ENCODE measurements around the gene ZNF740.
A peak's percentile ranks its signal among the peaks of the same experiment; 100 is the strongest.
"Not testable (repeated sequence)": the region's sequence is repeated elsewhere in the genome, so short reads cannot be mapped to it uniquely, and the experiment has no call there.

Gene ZNF740

DNA sequence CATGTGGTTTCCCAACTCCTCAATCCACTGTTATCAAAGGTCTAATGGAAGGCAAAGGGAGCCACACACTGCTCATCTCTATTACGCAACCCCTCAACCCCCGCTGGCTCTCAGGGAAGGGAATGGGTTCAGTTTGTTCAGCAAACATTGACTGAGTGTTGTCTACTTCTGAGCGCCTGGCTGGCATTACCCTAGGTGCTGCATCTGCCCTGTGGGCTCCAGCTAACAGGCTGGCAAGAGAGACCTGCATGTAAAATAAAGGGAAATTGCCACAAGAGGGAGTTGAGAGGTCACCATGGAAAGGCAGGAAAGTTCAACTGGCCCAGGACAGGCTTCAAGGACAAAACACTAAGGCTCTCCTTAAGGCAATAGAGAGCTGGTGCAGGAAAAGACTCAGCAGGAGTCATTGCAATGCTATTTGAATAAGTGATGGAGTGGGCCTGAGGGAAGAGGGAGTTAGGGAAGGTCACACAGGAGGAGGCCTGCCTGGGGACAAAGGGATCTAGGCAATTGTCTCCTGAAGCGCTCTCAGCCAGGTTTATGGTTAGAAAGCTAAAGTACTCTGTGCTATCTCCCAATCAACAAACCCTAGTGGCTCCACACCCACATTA is 5.5 kb upstream of the ZNF740 start:
- no peak for DNase-seq

DNA sequence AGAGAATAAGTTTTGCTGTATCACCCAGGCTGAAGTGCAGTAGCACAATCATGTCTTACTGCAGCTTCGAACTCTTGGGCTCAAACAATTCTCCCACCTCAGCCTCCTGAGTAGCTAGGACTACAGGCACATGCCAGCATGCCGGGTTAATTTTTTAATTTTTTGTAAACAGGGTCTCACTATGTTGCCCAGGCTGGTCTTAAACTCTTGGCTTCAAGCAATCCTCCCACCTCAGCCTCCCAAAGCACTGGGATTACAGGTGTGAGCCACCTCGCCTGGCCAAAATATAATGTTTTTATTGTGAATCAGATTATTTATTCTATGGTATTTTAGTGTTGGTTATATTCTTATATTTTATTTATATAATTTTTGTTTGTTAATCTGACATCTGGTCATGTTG is 3.8 kb upstream of the ZNF740 start:
- no peak for DNase-seq

DNA sequence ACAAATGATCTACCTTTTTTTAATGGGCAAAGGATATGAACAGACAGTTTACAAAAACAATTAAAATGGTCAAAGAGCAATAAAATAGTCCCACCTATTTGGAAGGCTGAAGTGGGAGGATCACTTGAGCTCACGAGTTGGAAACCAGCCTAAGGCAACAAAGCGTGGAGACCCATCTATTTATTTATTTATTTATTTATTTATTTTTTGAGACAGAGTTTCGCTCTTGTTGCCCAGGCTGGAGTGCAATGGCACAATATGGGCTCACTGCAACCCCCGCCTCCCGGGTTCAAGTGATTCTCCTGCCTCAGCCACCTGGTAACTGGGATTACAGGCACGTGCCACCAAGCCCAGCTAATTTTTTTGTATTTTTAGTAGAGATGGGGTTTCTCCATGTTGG is 3.1 kb upstream of the ZNF740 start:
- DNase-seq = not testable (repeated sequence)

DNA sequence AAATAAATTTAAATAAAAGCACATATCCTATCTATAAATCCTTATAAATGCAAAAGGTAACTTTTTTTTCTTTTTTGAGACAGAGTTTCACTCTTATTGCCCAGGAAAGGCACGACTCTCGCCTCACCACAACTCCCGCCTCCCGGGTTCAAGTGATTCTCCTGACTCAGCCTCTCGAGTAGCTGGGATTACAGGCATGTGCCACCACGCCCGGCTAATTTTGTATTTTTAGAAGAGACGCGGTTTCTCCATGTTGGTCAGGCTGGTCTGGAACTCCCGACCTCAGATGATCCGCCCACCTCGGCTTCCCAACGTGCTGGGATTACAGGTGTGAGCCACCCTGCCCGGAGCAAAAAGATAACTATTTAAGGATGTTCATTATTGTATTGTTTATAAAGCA is 1.7 kb upstream of the ZNF740 start:
- DNase-seq = not testable (repeated sequence)

DNA sequence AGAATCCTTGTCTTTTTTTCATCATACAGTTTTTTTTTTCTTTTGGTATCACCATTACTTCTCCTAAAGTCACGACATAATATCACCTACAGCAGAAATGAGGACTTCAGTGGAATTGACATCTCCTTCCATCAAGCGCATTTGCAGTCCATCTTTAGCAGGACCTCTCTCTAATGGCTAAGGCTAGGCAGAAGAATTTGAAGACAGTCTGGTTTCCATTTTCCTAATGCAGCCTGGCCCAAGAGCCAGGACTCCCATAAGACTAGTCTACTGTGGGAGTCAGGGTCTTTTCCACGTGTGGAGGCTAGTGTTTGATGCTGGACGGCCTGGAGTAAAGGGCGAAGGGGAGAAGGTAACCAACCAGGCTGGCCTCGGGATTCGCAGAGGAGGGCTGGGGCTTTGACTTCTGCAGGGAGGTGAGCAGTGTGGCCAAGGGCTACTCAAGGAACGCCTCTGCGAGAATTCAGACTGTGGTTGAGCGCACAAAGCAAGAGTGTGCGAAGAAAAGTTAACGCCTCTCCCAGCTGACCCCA is 769 bp upstream of the ZNF740 start:
- DNase-seq = no peak

DNA sequence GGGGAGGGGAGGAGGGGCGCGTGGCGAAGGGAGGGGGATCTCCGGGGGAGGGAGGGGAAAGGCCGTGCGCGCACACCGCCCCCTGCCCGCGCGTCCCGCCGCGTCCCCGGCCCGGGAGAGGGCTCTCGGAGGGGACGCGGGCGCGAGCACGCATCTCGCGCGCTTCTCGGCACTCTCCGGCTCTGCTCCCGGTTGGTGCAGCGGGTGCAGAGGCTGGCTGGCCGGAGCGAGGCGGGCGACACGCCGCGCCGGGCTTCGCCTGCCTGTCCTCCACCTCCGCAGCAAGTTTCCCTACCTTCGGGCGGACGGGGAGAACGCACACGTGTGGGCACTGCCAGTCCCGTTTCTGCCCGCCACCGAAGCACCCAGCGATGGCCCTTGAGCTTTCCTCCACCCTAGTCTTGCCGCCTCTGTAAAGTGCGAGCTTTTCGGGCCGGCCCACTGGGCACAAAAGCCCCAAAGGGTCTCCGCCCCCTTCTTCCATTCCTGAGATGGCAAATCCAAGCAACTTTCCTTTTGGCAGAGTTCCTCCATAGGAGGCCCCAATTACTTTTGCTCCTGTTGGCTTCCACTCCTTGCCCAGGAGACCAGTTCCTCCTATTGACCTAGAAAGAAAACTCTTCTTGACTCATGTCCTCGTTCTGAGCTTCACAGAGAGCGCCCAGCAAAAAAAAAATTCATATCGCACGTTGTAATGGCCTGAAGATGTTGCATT is 566 bp downstream of the ZNF740 start:
- peak; percentile 72 for DNase-seq

DNA sequence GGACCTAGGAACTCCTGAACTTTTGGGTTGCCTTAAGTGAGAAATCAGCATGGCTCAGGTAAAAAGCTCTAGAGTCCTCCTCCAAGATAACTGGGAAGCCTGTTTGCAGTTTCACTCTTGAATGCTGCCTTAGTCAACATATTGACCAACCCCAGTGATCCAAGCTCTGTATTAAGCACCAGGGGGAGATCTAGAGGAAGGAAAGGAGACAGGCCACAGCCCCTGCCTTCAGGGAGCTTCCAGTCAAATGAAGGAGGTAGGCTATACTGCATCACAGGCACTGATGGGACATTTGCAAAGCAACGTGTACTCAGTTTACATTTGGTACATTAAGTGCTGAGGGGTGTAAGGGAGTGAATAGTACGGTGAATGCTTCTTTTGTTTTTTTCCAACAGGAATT is 1.4 kb downstream of the ZNF740 start:
- no peak for DNase-seq

DNA sequence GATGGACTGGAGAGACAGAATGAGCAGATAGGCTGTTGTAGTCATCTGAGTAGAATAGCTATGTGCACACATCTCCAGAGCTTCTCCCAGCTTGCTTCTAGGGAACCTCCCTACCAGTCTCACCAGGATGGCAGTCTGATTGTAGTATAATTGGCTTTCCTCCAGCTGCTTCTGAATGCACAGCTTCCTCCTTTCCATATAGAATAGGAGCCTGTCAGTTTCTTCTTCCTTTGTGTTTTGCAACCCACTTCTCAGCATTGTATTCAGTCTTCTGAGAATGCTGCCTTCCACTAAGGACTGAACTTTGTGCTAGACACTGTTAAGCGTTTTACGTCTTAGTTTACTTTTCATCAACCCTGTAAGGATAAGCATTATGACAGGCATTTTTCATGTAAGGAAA is 2.4 kb downstream of the ZNF740 start:
- DNase-seq = no peak

DNA sequence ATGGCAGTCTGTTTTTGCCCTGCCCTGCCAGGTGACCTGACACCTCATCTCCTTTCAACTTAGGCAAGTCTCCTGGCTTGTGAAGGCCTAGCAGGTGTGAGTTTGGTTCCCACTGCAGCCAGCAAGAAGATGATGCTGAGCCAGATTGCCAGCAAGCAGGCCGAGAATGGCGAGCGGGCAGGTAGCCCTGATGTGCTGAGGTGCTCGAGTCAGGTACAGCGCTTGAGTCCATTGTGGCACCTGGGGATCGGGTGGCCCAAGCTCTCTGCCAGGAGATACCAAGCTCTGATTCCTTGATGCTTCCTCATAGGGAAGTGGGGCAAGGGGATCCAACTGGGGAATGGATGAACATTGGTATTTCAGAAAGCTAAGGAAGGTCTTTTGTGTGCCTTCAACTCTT is 4.3 kb downstream of the ZNF740 start:
- no peak for DNase-seq

DNA sequence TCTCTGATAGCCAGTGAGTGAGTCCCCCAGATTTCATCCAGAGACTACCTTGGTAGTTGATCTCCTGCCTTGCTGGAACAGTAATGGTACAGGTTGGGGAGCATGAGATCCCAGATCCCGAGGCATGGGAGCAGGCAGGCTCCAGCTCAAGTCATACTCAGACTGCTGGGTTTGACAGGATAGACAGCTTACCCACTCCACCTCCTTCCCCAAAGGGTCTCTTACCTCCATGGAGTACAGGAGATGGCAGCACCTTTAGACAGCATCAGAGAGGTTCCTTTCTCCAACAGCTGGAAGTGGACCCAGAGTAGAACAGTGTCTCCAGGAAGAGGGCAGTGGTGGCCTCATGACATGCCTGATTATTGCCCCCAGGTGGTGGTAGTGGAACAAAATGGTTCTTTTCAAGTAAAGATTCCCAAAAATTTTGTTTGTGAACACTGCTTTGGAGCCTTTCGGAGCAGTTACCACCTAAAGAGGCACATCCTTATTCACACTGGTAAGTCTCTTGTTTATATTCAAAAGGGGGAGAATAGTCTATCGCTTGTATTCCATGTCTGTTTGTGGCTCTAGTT is 5.1 kb downstream of the ZNF740 start:
- DNase-seq = no peak

DNA sequence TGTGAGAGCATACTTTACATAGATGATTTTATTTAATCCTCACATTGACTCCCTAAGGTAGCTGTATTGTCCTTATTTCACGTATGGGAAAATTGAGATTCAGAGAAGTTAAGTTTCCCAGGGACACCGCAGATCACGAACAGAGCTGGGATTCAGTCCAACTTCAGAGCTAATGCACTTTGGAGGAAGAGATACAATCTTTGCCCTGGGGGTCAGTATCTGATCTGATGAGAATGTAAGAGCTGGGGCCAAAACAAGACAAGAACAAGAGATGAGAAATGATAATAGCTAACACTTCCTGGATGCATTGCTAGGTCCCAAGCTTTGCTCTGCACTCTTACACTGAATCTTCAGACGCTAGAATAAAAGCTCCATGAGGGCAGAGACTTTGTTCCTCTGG is 6.2 kb downstream of the ZNF740 start:
- no peak for DNase-seq

DNA sequence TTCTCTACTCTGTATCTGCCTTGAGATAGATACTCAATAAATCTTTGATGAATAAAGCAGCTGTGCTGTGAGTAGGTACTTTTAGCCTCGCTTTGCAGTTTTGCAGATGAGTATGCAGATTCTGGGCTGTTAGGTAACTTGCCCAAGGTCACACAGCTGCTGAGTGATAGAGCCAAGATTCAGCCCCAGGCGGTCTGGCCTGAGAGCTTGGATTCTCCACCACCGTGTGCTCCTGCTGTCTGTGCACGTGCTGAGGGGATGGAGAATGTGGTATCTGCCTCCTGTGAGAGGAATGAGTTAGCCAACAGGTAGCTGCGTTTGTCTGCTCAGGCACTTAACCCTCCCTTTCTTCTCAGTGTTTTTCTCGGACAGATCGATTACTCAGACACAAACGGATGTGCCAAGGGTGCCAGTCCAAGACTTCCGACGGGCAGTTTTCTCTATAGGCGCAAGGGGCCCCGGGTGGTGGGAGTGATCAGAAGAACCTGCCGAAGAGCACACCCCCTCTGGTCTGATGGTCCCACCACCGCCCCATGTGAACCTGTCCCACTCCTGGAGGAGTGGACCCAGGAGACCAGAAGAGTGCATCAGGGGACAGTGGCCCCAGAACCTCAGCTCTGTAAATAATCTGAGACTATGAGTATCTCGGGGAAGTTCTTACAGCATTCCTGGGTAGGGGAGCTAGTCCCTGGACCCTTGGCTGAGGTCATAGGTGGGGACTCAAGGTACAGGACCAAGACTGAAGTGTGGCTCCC is 6.8 kb downstream of the ZNF740 start:
- no peak for DNase-seq

DNA sequence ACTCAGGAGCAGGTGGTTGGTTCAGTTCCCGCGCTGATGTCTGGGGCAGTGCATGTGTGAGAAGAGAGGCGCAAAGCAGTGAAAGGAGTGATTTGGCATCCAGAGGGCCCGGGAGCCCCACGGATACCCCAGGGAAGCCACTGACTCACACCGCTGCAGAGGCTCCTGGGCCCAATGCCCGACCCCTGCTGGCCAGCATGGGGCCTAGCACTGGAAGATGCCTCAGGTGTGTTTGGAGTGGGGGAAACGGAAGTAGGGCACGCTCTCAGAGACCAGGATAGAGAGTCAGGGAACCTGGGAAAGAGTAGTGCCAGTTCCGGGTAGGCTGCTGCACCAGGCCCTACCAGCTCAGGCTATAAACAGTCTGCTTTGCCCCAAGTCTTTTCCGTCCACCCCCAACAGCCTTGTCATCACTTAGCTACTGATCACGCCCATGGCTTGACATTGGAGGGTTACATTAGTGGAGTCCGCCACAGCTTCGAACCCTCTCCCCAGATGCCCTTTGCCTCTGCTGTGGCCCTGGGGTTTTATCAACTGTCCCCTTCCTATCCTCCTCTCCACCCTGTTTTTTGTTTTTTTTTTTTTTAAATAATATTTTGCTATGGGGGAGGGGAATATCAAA is 9.7 kb downstream of the ZNF740 start:
- peak; percentile 50 for DNase-seq

DNA sequence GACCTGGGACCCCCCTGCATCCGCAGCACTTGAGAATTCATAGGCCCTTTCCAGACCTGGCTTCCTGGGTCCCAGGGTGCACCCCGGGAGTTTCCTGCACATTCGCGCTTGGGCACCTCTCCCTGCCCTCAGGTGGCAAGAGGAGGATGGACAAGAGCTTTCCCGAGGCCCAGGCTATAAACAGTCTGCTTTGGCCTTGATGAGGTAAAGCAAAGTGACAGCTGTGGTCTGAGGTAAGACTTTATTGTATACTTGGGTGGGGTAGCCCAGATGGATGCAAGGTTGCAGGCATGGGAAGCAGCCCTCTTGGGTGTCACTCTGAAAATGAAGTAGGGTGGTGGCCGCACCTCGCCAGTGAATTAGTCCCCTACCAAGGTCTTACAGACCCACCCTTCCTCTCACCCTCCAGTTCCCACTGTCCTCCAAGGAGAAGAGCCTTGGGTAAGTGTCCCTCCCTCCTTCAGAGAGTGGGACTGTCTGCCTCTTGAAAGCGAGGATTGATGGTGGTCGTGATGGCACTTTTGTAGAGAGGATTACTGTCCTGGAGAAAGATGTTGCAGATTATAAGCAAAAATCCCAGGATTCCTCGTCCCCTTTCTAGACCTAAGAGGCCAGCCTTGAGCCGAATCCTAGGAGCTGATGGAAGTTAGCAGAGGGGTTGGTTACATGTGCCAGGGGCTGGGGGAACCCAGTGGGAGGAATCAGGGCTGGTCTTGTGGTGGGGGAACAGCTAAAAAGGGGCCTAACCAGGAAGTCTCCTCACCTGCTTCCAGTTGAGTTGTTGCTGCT is 10.8 kb downstream of the ZNF740 start:
- DNase-seq = no peak

DNA sequence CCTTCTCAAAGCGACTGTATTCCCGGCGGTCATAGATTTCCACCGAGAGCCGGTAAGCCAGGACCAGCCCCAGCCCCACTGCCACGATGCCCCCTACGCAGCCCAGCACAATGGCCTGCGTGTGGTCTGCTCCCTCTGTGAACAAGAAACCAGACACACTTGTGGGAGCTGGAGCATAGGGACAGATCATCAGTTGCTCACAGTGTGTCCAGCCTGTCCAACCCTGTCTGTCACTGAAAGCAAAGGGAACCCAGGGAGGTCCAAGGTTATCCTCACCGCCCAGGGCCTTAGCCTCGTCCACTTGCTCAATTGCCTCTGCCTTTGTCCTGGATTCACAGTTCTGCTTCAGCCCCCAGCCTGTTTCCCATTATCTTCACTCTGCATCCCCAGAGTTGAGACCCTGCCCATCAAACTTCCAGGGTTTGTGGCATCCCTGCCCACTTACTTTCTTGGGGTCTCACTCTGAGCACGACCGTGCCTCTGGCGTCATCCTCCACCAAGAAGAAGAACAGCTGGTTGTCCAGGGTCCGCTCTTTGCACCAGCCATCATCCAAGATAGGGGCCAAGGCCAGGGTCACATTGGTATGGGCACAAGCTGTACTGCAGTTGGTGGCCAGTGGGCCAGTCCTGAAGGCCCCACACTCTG is 11.5 kb downstream of the ZNF740 start:
- DNase-seq = no peak

DNA sequence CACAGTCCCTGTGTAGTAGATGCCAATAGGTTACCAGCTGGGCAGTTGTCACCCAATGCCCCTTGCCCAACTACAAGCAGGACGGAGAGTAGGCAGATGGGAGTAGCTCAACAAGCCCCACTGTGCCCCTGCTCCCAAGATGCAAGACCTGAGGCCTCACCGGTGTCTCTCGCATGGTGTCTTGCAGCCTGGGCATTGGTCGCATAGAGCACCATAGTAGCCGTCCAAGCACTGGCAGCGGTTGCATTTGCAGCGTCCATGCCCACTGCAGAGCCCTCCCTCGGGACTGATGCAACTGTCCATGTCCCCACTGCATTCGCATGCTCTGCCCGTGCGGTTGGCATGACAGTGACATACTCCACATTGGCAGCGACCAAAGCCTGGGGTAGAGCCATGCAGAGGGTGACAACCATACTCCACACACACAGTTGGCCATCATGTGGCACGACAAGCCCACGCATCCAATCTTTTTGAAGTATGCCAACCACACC is 12.1 kb downstream of the ZNF740 start:
- no peak for DNase-seq

DNA sequence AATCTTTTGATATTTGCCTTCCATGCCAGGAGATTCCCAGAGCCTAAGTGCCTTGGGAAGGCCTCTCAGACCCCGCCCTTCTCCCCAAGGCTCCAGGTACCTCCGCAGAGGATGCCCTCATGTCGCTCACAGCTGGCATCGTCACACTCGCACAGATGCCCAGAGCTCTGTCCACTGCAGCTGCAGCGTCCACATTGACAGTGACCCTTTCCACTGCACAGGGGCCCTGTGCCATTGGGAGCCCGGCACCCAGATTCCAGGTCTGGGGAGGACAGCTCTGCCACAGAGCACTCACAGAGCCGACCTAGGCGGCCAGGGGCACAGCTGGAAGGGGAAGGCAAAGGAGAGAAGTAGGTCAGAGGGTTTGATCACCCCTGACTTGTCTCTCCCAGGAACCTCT is 12.5 kb downstream of the ZNF740 start:
- DNase-seq = no peak

DNA sequence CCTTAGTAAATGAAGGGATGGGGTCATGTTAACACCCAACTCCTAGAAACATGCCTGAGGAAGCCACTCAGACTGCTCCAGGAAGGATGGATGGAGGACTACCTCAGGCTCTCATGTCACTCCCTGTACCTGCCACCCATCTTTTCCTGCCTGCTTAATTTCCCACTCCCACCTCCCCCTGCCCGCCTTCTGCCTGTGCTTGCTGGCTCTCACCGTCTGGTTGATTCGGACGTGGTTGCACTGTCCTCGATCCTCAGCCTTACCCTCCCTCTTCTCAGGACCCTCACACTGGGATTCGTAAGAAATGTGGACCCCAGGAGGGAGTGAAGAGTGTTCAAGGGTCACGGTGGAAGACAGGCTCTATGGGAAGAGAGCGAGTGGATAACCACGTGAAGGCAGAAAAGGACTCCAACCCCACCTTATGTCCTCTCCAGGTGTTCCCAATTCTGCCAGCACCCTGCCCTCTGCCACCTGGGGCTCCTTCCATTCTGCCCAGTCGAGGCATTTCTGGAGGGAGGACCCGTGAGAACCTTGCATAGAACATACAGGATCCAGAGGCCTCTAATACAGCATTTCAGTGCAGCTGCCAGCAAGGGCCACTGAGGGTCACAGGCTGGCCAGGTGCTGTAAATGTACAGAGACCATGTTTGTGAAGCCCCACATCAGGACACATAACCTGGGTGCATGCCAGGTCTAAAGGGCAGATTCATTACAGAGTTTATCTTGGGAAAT is 13.6 kb downstream of the ZNF740 start:
- no peak for DNase-seq

DNA sequence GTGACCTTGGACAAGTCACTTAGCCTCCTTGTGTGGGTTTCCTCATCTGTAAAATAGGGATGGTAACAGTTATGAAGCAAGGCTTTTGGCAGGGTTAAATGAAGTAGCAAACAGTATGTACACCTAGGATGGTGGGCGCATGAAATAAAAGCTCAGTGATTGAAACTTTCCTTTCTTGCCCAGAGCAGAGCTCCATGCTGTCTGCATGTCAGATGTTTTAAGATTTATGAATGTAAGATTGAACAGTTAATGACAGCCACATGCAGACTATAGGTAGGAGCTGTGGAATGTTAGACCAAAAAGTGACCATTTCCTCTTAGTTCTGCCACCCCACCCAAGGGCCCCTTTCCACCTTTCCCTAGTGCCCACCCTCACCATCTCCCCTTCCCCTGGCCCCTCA is 14.5 kb downstream of the ZNF740 start:
- no peak for DNase-seq

DNA sequence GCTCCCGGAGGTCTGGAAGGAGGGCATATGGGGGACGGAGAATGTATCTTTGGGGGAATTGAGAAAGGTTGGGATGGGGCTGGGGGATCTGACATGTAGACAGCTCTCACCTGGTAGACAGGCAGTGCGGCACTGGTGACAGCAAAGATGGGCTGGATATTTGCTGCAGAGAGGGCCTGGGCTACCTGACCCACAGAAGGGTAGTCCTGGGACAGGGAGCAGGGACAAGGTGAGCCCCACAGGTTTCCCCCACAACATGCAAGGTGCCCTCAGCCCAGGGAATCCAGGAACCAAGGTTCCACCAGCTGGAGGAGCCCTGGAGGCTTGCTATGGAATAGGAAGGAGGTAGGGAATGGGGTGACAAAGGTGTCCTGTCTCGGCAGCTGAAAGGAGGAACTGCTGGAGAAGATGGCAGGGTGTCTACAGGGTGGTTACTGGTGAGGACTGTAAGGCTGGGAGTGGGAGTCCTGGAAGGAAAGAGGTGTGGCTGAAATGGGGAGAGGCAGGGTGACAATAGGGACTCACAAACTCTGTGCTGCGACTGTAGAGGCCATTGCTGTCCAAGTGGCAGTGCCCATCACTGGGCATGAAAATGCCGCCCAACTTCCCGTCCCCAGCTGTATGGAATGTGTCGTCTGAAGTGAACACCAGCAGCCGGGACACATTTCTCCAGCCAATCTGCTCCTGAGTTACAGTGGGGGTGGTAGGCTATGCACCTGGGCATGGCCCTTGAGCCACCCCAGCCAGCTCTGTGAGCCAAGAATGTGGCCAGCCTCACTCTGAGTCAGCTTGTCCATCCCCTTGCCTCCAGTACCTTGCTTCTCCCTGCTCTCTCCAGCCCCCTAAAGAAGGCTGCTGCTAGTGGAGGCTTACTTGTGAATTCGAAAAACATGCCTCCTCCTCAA is 15.2 kb downstream of the ZNF740 start:
- DNase-seq = no peak
